HepG2 (cell line): Measurements from ENCODE around the gene PRSS27. TPM values are rescaled to one million over a fixed set of nuclear protein-coding genes. Genes with fewer than 3 reads are reported as not detected.

ENCODE experiments used
- CREB1 ChIP-seq, 2 experiments: fragments of 450-650 bp in 1 of 2; IDR thresholded peaks; 2 replicates each; pipeline ENCODE4 v1.6.1; 2016 to 2017; ENCODE audit warnings: control low read depth in 1 of 2, mild to moderate bottlenecking in 1 of 2, missing compliant biosample characterization in 1 of 2, missing genetic modification characterization in 1 of 2
- EEA1 ChIP-seq: sonication (generic); formaldehyde crosslinking; IDR thresholded peaks from 2 replicates; pipeline ENCODE4 v1.5.1; 2020; ENCODE audit warnings: mild to moderate bottlenecking, missing genetic modification reagents, borderline replicate concordance
- ERF ChIP-seq: IDR thresholded peaks from 2 replicates; pipeline ENCODE4 v1.6.1; 2018; ENCODE audit warnings: missing biosample characterization, missing genetic modification reagents
- GLI4 ChIP-seq: sonication (generic); formaldehyde crosslinking; IDR thresholded peaks from 2 replicates; pipeline ENCODE4 v1.5.1; 2020; ENCODE audit warnings: missing genetic modification reagents, mild to moderate bottlenecking, moderate library complexity, borderline replicate concordance
- HDAC6 ChIP-seq: fragments of 200-600 bp; sonication (generic); IDR thresholded peaks from 2 replicates; pipeline ENCODE4 v1.7.0; 2017; ENCODE audit warnings: mild to moderate bottlenecking, antibody characterized with exemption, low read length, low read depth
- HOXA9 ChIP-seq: sonication (generic); formaldehyde crosslinking; IDR thresholded peaks from 2 replicates; pipeline ENCODE4 v1.8.1; 2022; ENCODE audit warnings: missing genetic modification reagents, mild to moderate bottlenecking, moderate library complexity, borderline replicate concordance
- KLF6 ChIP-seq: IDR thresholded peaks from 2 replicates; pipeline ENCODE4 v1.8.0; 2016; ENCODE audit warnings: missing biosample characterization, missing genetic modification reagents
- PCBP2 ChIP-seq: fragments of 200-400 bp; formaldehyde crosslinking; optimal IDR thresholded peaks from 2 replicates; pipeline ENCODE3; 2018; ENCODE audit warnings: low read length, low read depth; ENCODE audit not compliant: poor library complexity, severe bottlenecking
- RXRA ChIP-seq: sonication (generic); formaldehyde crosslinking; IDR thresholded peaks from 2 replicates; pipeline ENCODE4 v1.5.1; 2020; ENCODE audit warnings: missing genetic modification reagents
- SUZ12 ChIP-seq: fragments of 150-350 bp; IDR thresholded peaks from 2 replicates; pipeline ENCODE4 v1.6.1; 2014; ENCODE audit warnings: low read depth, low read length
- TAF1 ChIP-seq: sonication (generic); formaldehyde crosslinking; IDR thresholded peaks from 2 replicates; pipeline ENCODE4 v1.4.0; 2020; ENCODE audit warnings: missing genetic modification reagents
- TEAD3 ChIP-seq: optimal IDR thresholded peaks from 2 replicates; pipeline ENCODE3; 2016; ENCODE audit warnings: borderline replicate concordance
- TGIF2 ChIP-seq: IDR thresholded peaks from 2 replicates; pipeline ENCODE4 v1.6.1; 2016; ENCODE audit warnings: control low read depth, missing compliant biosample characterization
- ZFP90 ChIP-seq: sonication (generic); formaldehyde crosslinking; IDR thresholded peaks from 2 replicates; pipeline ENCODE4 v1.8.0; 2022; ENCODE audit warnings: missing genetic modification reagents, mild to moderate bottlenecking, inconsistent platforms, borderline replicate concordance
- ZNF274 ChIP-seq: sonication (generic); formaldehyde crosslinking; IDR thresholded peaks from 2 replicates; pipeline ENCODE4 v1.5.1; 2020; ENCODE audit warnings: mild to moderate bottlenecking, missing genetic modification reagents
- ZNF282 ChIP-seq: fragments of 450-650 bp; IDR thresholded peaks from 2 replicates; pipeline ENCODE4 v1.6.1; 2018; ENCODE audit not compliant: partially characterized antibody
- ZNF670 ChIP-seq: sonication (generic); formaldehyde crosslinking; IDR thresholded peaks from 2 replicates; pipeline ENCODE4 v1.8.0; 2022; ENCODE audit warnings: mild to moderate bottlenecking, missing genetic modification reagents, borderline replicate concordance
- polyA plus RNA-seq, 8 experiments: library from polyadenylated mRNA; depleted of rRNA in 3 of 8; stranded (reverse) in 7 of 8; unstranded in 1 of 8; fragments of >200 nt; fragmentation: Illumina TruSeq in 4 of 8; extraction: Trizol in 4 of 8; gene quantifications; 2 replicates each; pipeline versions ENCODE4 v1.2.1 to v1.2.3, GENCODE V29; 2011 to 2016; ENCODE audit warnings: low read depth in 4 of 8, missing spikeins in 1 of 8, mixed read lengths in 1 of 8; ENCODE audit not compliant: insufficient read depth in 1 of 8
- total RNA-seq, 5 experiments: library from RNA; depleted of rRNA; stranded (reverse); fragments of >200 nt; fragmentation: Illumina TruSeq; extraction: Trizol; gene quantifications; 2 replicates each; pipeline ENCODE4 v1.2.3, GENCODE V29; 2016; ENCODE audit warnings: low read depth in 1 of 5
- TF ChIP-seq, protein P1 (sequence below): sonication (generic); formaldehyde crosslinking; conservative IDR thresholded peaks from 2 replicates; pipeline ENCODE4 v1.5.0; 2020; ENCODE audit warnings: missing genetic modification reagents
- TF ChIP-seq, protein P2 (sequence below): sonication (generic); formaldehyde crosslinking; IDR thresholded peaks from 2 replicates; pipeline ENCODE4 v1.5.0; 2020; ENCODE audit warnings: missing genetic modification reagents
- TF ChIP-seq, protein P3 (sequence below): sonication (generic); formaldehyde crosslinking; IDR thresholded peaks from 2 replicates; pipeline ENCODE4 v1.8.0; 2022; ENCODE audit warnings: mild to moderate bottlenecking, missing genetic modification reagents

Gene PRSS27
- total and polyA plus RNA-seq, 2 of the 13 experiments (the other 11 are each of a cell fraction or from before 2014, with no cell fraction given), result 0.20 to 0.73 TPM

DNA sequence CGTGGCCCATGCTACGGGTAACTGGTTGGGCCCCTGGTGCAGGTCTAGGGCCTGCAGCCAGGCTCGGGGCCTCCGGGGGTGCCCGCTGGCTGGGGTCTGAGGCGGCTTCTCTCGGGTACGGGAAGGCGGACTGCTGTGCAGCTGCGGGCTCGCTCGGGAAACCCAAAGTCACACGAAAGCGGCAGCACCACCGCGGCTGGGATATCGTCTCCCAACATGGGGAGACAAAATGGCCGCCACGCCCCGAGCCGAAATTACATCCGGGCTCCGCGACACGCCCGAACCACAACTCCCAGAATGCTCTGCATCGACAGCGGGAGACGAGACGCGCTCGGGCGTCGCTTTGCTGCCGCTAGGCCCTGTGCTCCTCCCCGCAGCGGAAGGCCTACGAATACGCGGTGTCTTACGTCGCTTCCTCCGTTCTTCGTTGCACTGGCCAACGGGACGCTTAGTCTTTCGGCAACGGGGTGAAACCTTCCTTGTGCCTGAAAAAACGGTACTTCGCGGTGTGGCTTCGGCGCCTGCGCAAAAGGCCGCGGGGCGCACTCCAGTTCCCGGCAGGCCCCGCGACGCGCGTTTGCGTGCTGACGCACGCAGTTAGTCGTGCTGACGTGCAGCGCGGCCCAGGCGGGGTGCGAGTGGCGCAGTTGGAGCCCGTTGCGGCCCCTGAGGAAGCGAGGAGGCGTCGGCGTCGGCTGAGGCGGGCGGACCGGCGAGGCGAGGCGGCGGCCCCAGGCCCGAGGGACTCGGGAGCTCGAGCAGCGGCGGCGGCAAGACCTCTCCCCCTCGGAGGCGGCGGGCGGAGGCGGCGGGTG, 32.2 kb upstream of the PRSS27 start, which contains the start of gene SRRM2 (continued):
- TF ChIP-seq, protein P1, sequence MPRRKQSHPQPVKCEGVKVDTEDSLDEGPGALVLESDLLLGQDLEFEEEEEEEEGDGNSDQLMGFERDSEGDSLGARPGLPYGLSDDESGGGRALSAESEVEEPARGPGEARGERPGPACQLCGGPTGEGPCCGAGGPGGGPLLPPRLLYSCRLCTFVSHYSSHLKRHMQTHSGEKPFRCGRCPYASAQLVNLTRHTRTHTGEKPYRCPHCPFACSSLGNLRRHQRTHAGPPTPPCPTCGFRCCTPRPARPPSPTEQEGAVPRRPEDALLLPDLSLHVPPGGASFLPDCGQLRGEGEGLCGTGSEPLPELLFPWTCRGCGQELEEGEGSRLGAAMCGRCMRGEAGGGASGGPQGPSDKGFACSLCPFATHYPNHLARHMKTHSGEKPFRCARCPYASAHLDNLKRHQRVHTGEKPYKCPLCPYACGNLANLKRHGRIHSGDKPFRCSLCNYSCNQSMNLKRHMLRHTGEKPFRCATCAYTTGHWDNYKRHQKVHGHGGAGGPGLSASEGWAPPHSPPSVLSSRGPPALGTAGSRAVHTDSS (CRISPR knock-in tag), result 0 out of 2 replicates have a peak, but pooled peaks have one; percentile 26
- TF ChIP-seq HOXA9 (CRISPR knock-in tag), result peak; percentile 53; the same call in 1 of the 2 replicates
- peak; percentile 64; the same call in 1 of the 2 replicates for TF ChIP-seq RXRA (CRISPR knock-in tag)
- TF ChIP-seq CREB1 (IDR thresholded peaks at IDR 0.05), result peak; percentile 88
- peak; percentile 93 for TF ChIP-seq CREB1 (CRISPR knock-in tag; IDR thresholded peaks at IDR 0.05)
- TF ChIP-seq TEAD3 (CRISPR knock-in tag), result peak; percentile 25
- TF ChIP-seq, protein P2, sequence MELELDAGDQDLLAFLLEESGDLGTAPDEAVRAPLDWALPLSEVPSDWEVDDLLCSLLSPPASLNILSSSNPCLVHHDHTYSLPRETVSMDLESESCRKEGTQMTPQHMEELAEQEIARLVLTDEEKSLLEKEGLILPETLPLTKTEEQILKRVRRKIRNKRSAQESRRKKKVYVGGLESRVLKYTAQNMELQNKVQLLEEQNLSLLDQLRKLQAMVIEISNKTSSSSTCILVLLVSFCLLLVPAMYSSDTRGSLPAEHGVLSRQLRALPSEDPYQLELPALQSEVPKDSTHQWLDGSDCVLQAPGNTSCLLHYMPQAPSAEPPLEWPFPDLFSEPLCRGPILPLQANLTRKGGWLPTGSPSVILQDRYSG (CRISPR knock-in tag), result 0 out of 2 replicates have a peak, but pooled peaks have one; percentile 78
- TF ChIP-seq SUZ12, result peak; percentile 57
- peak; percentile 80; the same call in 1 of the 2 replicates for TF ChIP-seq GLI4 (CRISPR knock-in tag)
- TF ChIP-seq TAF1 (CRISPR knock-in tag), result peak; percentile 82
- TF ChIP-seq ZFP90 (CRISPR knock-in tag), result peak; percentile 83
- no peak for TF ChIP-seq PCBP2
- no peak for TF ChIP-seq HDAC6
- no peak for TF ChIP-seq ZNF282
- TF ChIP-seq EEA1 (CRISPR knock-in tag), result peak; percentile 79; the same call in 1 of the 2 replicates
- 0 out of 2 replicates have a peak, but pooled peaks have one; percentile 73 for TF ChIP-seq ZNF670 (CRISPR knock-in tag)
- peak; percentile 35; the same call in 1 of the 2 replicates for TF ChIP-seq KLF6
- TF ChIP-seq ERF, result peak; percentile 28; the same call in 1 of the 2 replicates
- TF ChIP-seq TGIF2 (CRISPR knock-in tag), result peak; percentile 71; the same call in 1 of the 2 replicates
- TF ChIP-seq, protein P3, sequence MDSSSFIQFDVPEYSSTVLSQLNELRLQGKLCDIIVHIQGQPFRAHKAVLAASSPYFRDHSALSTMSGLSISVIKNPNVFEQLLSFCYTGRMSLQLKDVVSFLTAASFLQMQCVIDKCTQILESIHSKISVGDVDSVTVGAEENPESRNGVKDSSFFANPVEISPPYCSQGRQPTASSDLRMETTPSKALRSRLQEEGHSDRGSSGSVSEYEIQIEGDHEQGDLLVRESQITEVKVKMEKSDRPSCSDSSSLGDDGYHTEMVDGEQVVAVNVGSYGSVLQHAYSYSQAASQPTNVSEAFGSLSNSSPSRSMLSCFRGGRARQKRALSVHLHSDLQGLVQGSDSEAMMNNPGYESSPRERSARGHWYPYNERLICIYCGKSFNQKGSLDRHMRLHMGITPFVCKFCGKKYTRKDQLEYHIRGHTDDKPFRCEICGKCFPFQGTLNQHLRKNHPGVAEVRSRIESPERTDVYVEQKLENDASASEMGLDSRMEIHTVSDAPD (CRISPR knock-in tag), result no peak
- TF ChIP-seq ZNF274 (CRISPR knock-in tag), result 0 out of 2 replicates have a peak, but pooled peaks have one; percentile 30
- TF ChIP-seq, all 625 proteins: peak for 334
